ENCODE data around the gene CERKL. TPM values are rescaled to one million over a fixed set of nuclear protein-coding genes. Genes with fewer than 3 reads are reported as not detected.
"Not testable (repeated sequence)": the region's sequence is repeated elsewhere in the genome, so short reads cannot be mapped to it uniquely, and the experiment has no call there.

CERKL gene, protein sequence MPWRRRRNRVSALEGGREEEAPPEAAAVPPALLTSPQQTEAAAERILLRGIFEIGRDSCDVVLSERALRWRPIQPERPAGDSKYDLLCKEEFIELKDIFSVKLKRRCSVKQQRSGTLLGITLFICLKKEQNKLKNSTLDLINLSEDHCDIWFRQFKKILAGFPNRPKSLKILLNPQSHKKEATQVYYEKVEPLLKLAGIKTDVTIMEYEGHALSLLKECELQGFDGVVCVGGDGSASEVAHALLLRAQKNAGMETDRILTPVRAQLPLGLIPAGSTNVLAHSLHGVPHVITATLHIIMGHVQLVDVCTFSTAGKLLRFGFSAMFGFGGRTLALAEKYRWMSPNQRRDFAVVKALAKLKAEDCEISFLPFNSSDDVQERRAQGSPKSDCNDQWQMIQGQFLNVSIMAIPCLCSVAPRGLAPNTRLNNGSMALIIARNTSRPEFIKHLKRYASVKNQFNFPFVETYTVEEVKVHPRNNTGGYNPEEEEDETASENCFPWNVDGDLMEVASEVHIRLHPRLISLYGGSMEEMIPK
- under 0.01 TPM in 2 replicates for total RNA-seq

DNA sequence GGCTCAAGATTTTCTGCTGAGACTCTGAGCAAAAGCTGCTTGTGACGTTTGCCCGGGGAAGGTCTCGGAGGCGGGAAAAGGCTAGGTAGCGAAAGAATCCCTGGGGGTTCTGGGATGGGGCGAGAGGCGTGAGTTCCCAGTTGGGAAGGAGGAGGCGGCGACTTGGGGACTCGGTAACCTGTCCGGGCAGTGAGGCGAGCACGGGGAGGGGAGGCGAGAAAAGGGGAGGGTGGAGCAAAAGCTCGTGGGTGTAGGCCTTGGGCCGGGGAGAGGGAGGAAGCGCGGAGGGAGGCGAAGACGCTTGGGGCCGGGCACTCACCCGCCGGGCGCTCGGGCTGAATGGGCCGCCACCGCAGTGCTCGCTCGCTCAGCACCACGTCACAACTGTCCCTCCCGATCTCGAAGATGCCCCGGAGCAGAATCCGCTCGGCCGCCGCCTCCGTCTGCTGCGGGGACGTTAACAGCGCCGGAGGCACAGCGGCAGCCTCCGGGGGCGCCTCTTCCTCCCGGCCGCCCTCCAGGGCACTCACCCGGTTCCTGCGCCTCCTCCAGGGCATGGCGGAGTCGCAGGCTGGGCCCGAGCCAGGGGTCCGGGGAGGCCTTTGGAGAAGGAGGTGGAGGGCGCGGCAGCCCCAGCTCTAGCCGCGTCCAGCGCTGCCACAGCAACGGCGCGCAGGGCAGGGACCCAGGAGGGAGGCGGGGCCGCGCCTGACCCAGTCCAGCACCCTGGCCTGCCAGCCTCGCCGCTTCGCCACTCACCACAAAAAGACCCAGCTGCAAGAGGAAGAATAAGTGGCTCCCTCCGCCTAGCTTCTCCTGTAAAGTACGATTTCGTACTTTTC lies at the start of gene CERKL:
Gene CERKL, minus strand, starts transcription at position 656 of the 842 bp plus-strand sequence. Its CDS starts 99 bp downstream, at position 557.
- TF ChIP-seq, protein P1, sequence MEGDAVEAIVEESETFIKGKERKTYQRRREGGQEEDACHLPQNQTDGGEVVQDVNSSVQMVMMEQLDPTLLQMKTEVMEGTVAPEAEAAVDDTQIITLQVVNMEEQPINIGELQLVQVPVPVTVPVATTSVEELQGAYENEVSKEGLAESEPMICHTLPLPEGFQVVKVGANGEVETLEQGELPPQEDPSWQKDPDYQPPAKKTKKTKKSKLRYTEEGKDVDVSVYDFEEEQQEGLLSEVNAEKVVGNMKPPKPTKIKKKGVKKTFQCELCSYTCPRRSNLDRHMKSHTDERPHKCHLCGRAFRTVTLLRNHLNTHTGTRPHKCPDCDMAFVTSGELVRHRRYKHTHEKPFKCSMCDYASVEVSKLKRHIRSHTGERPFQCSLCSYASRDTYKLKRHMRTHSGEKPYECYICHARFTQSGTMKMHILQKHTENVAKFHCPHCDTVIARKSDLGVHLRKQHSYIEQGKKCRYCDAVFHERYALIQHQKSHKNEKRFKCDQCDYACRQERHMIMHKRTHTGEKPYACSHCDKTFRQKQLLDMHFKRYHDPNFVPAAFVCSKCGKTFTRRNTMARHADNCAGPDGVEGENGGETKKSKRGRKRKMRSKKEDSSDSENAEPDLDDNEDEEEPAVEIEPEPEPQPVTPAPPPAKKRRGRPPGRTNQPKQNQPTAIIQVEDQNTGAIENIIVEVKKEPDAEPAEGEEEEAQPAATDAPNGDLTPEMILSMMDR (IDR thresholded peaks at IDR 0.05; ENCODE audit: insufficient read depth, low read depth, low read length), result peak; percentile 3
- H3K4me3 ChIP-seq (ENCODE audit: low read depth, low read length), result peak within 1 kb of the TSS; percentile 59
- peak; percentile 2 for DNase-seq (ENCODE audit: low read depth)

DNA sequence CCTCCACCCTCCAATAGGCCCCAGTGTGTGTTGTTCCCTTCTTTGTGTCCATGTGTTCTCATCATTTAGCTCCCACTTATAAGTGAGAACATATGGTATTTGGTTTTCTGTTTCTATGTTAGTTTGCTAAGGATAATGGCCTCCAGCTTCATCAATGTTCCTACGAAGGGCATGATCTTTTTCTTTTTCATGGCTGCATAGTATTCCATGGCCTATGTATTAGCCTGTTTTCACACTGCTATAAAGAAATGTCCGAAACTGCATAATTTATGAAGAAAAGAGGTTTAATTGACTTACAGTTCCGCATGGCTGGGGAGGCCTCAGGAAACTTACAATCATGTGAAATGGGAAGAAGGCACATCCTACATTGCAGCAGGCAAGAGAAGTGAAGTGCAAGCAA lies 45.6 kb upstream of the CERKL start:
- H3K4me3 ChIP-seq (ENCODE audit: low read depth, low read length); DNase-seq (ENCODE audit: low read depth): not testable (repeated sequence)

DNA sequence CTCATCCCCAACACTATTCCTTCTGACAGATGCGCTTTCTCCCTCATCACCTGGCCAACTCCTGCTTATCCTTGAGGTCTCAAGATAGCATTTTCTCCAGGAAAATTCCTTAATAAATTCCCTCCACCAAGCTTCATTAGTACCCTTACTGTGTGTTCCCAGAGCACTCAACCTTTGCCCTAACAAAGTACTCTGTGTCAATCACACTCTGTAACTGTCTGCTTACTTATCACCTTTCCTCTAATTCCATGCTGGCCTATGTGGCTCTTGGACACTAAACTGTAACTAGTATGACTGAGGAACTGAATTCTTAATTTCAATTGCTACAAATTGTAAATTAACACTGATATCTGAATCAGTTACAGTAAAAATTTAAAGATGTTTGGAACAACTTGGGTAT lies 41.3 kb upstream of the CERKL start:
- H3K4me3 ChIP-seq (ENCODE audit: low read depth, low read length), result no peak overlapping the region
- DNase-seq (ENCODE audit: low read depth), result no peak
- TF ChIP-seq, protein P1 (IDR thresholded peaks at IDR 0.05; ENCODE audit: insufficient read depth, low read depth, low read length), result no peak

DNA sequence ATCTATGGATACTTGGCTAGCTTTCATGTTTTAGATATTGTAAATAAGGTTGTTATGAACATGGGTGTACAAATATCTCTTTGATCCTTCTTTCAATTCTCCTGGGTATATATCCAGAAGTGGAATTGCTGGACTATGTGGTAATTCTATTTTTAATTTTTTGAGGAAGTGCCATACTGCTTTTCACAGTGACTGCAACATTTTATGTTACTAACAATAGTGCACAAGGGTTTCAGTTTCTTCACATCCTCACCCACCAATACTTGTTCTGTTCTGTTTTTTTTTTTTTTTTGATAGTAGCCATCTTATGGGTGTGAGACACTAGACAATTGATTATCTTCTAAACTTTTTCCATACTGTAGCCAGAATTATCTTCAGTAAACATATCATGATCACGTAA lies 40.7 kb upstream of the CERKL start:
- no peak for DNase-seq (ENCODE audit: low read depth)
- no peak overlapping the region for H3K4me3 ChIP-seq (ENCODE audit: low read depth, low read length)
- TF ChIP-seq, protein P1 (IDR thresholded peaks at IDR 0.05; ENCODE audit: insufficient read depth, low read depth, low read length), result no peak

DNA sequence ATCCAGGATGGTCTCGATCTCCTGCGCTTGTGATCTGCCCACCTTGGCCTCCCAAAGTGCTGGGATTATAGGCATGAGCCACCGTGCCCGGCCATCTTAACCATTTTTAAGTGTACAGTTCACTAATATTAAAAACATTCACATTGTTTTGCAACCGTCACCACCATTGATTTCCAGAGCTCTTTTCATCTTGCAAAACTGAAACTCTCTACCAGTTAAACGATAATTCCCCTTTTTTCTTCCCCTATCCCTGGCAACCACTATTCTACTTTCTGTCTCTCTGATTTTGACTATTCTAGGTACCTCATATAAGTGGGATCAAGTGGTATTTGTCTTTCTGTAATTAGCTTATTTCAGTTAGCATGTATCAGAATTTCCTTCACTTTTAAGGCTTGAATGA lies 40.2 kb upstream of the CERKL start:
- no peak overlapping the region for H3K4me3 ChIP-seq (ENCODE audit: low read depth, low read length)
- DNase-seq (ENCODE audit: low read depth), result no peak
- TF ChIP-seq, protein P1 (IDR thresholded peaks at IDR 0.05; ENCODE audit: insufficient read depth, low read depth, low read length), result no peak

DNA sequence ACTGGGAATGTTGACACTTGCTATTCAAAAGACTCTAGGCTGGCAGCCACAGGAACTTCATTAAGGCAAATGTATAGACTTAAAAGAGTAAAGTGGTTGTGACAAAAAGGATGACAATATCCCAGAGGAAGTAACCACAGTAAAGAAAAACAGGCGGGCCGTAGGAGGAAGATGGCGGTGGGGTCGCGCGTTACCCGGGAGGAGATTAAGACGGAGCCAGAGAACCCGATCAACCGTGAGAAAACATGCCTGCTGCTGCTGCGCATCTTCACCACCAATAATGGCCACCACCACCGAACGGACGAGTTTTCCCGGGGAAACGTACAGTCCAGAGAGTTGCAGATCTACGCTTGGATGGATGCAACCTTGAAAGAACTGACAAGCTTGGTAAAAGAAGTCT lies 37.4 kb upstream of the CERKL start:
- no peak overlapping the region for H3K4me3 ChIP-seq (ENCODE audit: low read depth, low read length)
- TF ChIP-seq, protein P1 (IDR thresholded peaks at IDR 0.05; ENCODE audit: insufficient read depth, low read depth, low read length), result no peak
- no peak for DNase-seq (ENCODE audit: low read depth)

DNA sequence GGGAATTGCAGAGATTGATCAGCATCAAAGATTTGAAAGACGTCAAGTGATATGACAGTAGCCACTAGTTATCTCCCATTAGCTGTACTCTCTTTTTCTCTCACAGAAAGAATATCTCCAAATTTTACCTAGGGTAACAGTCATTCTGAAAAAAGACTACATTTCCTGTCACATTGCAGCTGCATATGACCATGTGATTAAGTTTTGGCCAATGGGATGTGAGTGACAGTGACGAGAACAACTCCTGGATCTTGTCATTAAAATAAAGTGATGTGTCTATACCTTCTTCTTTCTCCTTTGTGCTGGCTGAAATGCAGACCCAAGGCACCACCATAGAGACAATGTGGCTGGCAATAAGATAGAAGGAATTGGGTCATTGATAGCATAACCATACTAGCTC lies 34.0 kb upstream of the CERKL start:
- TF ChIP-seq, protein P1 (IDR thresholded peaks at IDR 0.05; ENCODE audit: insufficient read depth, low read depth, low read length), result no peak
- no peak overlapping the region for H3K4me3 ChIP-seq (ENCODE audit: low read depth, low read length)
- DNase-seq (ENCODE audit: low read depth), result no peak
